ENCODE results near the gene DCHS2.

- TF ChIP-seq CTCF (IDR thresholded peaks at IDR 0.05) (no peak), POLR2A (IDR thresholded peaks at IDR 0.05) (no peak)
Observed at GRCh38 chr4:154211506-154211905, 280.1 kb downstream of the DCHS2 start.
